Brain pericyte (primary cell): ENCODE data around the gene CRTAC1.

Experiments
- DNase-seq: peaks from one replicate; pipeline ENCODE4 v3.0.0-alpha.2; 2012; ENCODE audit warnings: low read depth, low spot score

The CRTAC1 gene

GRCh38 chr10:97924678-97925077 lies 105.7 kb downstream of the CRTAC1 start:
- no peak for DNase-seq

- no peak for DNase-seq
Measured at GRCh38 chr10:97923476-97923875, 106.9 kb downstream of the CRTAC1 start.

- no peak for DNase-seq
Measured at GRCh38 chr10:97923057-97923456, 107.4 kb downstream of the CRTAC1 start.

- no peak for DNase-seq
Measured at GRCh38 chr10:97922022-97922758, 108.2 kb downstream of the CRTAC1 start.

GRCh38 chr10:97921581-97922021 lies 108.8 kb downstream of the CRTAC1 start:
- DNase-seq, result no peak

GRCh38 chr10:97920865-97921264 lies 109.6 kb downstream of the CRTAC1 start:
- no peak for DNase-seq

GRCh38 chr10:97919012-97919411 lies 111.4 kb downstream of the CRTAC1 start:
- no peak for DNase-seq

GRCh38 chr10:97916586-97916985 lies 113.8 kb downstream of the CRTAC1 start:
- DNase-seq, result no peak

GRCh38 chr10:97915346-97916131 lies 114.9 kb downstream of the CRTAC1 start:
- DNase-seq, result no peak

- DNase-seq, result no peak
Measured at GRCh38 chr10:97914837-97915211, 115.6 kb downstream of the CRTAC1 start.

- no peak for DNase-seq
Measured at GRCh38 chr10:97914171-97914836, 116.1 kb downstream of the CRTAC1 start.

GRCh38 chr10:97913614-97914013 lies 116.8 kb downstream of the CRTAC1 start:
- DNase-seq, result no peak

- DNase-seq, result no peak
Measured at GRCh38 chr10:97913193-97913592, 117.2 kb downstream of the CRTAC1 start.

GRCh38 chr10:97911217-97911616 lies 119.2 kb downstream of the CRTAC1 start:
- DNase-seq, result no peak

- DNase-seq, result no peak
Measured at GRCh38 chr10:97910661-97911060, 119.8 kb downstream of the CRTAC1 start.

- DNase-seq, result no peak
Measured at GRCh38 chr10:97907830-97908229, 122.6 kb downstream of the CRTAC1 start.

- no peak for DNase-seq
Measured at GRCh38 chr10:97907211-97907610, 123.2 kb downstream of the CRTAC1 start.

- no peak for DNase-seq
Measured at GRCh38 chr10:97905276-97905675, 125.1 kb downstream of the CRTAC1 start.

- DNase-seq, result no peak
Measured at GRCh38 chr10:97904576-97904975, 125.8 kb downstream of the CRTAC1 start.

- DNase-seq, result no peak
Measured at GRCh38 chr10:97904018-97904381, 126.4 kb downstream of the CRTAC1 start.

GRCh38 chr10:97903128-97904017 lies 127.0 kb downstream of the CRTAC1 start:
- DNase-seq, result no peak

GRCh38 chr10:97901381-97901780 lies 129.0 kb downstream of the CRTAC1 start:
- no peak for DNase-seq
